Measurements from ENCODE around the gene FKBP2.

Gene FKBP2

DNA sequence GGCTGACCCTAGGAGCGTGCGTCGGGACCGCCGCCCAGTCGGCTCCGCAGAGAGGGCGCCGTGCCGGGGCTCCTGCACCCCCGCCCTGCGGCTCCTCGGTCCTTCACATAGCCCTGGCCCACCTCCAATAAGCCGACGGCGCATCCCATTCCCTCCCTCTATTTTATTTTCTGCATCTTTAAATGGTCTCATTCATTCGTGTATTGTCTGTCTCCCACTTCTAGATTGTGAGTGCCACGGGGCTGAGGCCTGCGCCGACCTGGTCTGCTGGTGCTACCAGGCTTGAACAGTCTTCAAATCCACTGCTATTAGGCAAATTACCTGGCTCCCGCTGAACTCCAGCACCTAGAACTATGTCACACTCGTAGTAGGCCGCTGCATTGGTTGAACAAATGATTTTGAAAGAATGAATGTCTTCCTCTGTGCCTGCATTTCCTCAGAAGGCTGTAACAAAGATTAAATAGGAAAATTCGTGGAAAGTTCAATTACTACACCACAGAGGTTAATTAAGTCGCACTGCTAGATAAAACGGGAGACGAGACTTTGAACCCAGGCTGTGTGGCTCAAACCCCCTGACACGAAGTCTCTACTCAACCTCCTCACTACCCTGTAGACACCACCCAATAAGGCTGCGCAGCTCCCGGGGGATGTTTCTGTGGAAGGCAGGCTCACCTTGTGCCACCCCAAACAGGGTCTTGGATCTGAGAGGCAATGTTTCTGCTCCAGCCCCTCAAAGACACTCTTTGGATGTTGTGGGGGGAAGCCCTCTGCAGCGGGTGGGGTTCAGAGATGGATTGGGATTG is 7.0 kb downstream of the FKBP2 start:
- Histone ChIP-seq H3K4me3 (ENCODE audit: low read depth, low read length) (peak overlapping the region; percentile 93), H3K9me3 (ENCODE audit: control insufficient read depth, insufficient read depth, low read length) (no peaks in the 10 kb centered on the region), H3K27me3 (ENCODE audit: control insufficient read depth, insufficient read depth, low read length) (no peaks in the 10 kb centered on the region), H3K4me1 (ENCODE audit: control insufficient read depth, insufficient read depth, low read length) (peaks cover 28% of the 10 kb centered on the region), H3K36me3 (ENCODE audit: control insufficient read depth, insufficient read depth, low read length) (peaks cover 19% of the 10 kb centered on the region), H3K9ac (ENCODE audit: low read depth, low read length) (no peak overlapping the region)

DNA sequence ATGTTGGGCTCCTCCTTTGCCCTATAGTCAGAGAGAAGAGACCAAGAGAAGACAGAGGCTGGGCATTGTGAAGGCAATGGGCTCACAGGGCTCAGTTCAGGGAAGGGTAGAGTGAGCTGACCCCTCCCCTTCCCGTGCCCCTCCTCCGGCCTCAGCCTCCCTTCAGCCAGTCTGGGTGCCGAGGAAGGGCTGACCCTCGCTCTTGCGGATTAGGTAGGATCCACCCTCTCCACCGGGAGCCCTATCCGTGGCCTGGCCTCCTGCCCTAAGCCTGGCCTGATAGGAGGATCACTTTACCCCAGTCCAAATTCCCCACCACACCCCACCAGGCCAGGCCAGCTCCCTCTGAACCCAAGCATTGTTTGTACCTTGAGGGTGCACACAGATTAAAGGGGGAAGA is 7.7 kb downstream of the FKBP2 start:
- H3K9me3 ChIP-seq (ENCODE audit: control insufficient read depth, insufficient read depth, low read length), result no peaks in the 10 kb centered on the region
- H3K36me3 ChIP-seq (ENCODE audit: control insufficient read depth, insufficient read depth, low read length), result peaks cover 19% of the 10 kb centered on the region
- H3K9ac ChIP-seq (ENCODE audit: low read depth, low read length), result no peak overlapping the region
- no peaks in the 10 kb centered on the region for H3K27me3 ChIP-seq (ENCODE audit: control insufficient read depth, insufficient read depth, low read length)
- H3K4me1 ChIP-seq (ENCODE audit: control insufficient read depth, insufficient read depth, low read length), result peaks cover 33% of the 10 kb centered on the region
- peak overlapping the region; percentile 6 for H3K4me3 ChIP-seq (ENCODE audit: low read depth, low read length)

DNA sequence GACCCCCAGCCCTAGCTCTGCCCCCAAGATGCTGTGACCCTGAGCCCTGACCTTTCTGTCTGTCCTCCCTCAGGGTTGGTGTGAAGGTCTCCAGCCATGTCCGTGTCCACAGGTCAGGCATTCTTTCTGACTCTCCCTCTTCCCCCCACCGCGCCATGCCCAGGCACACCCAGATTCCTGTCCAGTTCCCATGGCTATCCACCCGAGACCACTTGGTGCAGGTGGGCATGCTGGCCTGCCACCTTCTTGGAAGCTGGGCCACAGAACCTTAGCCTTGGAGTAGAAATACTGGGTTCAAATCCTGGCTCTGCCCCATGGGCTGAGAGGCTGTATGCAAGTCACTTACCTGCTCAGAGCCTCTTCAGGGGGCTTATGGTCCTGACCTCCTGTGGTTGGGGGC is 8.1 kb downstream of the FKBP2 start:
- H3K4me1 ChIP-seq (ENCODE audit: control insufficient read depth, insufficient read depth, low read length), result peaks cover 33% of the 10 kb centered on the region
- peak overlapping the region; percentile 6 for H3K4me3 ChIP-seq (ENCODE audit: low read depth, low read length)
- H3K9me3 ChIP-seq (ENCODE audit: control insufficient read depth, insufficient read depth, low read length), result no peaks in the 10 kb centered on the region

DNA sequence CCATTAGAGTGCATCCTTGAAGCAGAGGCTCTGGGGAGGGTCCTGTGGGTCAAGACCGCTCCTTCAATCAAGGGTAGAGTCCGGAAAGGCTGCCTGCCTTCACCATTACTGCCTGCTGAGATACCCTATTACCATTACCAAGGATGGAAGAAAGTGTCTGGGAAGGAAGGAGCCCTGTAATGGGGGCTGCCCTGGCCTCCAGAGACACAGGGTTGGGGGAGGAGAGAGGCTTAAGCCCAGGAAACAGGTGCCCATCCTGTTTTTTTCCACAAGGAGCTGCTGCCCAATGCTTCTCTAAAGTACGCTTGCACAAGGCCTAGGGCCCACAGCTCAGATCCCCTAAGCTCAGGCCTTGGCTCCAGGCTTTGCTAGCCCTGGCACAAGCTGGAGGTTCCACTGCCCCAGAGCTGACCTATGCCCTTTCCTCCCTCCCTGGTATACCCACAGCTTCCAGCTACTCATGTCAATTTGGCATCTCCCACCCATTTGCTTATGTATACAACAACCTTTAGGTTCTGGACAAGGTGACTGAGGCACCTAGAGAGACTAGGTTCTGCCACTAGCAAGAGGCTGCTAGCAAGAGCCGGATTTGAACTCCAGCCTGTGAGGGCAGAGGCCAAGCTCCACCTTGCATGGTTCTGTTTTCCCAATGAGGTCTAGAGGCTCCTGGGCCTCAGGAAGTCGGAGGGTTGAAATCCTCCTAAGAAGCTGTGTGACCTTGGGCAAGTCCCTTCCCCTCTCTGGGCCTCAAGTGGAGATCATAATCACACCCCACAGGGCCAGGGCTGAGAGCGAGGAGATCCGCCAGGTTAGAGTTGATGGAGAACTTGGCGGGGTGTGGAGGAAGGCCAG is 8.9 kb downstream of the FKBP2 start:
- peak overlapping the region; percentile 75 for H3K4me3 ChIP-seq (ENCODE audit: low read depth, low read length)
- no peaks in the 10 kb centered on the region for H3K9me3 ChIP-seq (ENCODE audit: control insufficient read depth, insufficient read depth, low read length)
- H3K4me1 ChIP-seq (ENCODE audit: control insufficient read depth, insufficient read depth, low read length), result peaks cover 33% of the 10 kb centered on the region
- peaks cover 18% of the 10 kb centered on the region for H3K36me3 ChIP-seq (ENCODE audit: control insufficient read depth, insufficient read depth, low read length)
- no peak overlapping the region for H3K9ac ChIP-seq (ENCODE audit: low read depth, low read length)
- no peaks in the 10 kb centered on the region for H3K27me3 ChIP-seq (ENCODE audit: control insufficient read depth, insufficient read depth, low read length)

More for the DNA sequence above, 8.1 kb downstream of the FKBP2 start:
- Histone ChIP-seq H3K27me3 (ENCODE audit: control insufficient read depth, insufficient read depth, low read length) (no peaks in the 10 kb centered on the region), H3K9ac (ENCODE audit: low read depth, low read length) (no peak overlapping the region), H3K36me3 (ENCODE audit: control insufficient read depth, insufficient read depth, low read length) (peaks cover 16% of the 10 kb centered on the region)

DNA sequence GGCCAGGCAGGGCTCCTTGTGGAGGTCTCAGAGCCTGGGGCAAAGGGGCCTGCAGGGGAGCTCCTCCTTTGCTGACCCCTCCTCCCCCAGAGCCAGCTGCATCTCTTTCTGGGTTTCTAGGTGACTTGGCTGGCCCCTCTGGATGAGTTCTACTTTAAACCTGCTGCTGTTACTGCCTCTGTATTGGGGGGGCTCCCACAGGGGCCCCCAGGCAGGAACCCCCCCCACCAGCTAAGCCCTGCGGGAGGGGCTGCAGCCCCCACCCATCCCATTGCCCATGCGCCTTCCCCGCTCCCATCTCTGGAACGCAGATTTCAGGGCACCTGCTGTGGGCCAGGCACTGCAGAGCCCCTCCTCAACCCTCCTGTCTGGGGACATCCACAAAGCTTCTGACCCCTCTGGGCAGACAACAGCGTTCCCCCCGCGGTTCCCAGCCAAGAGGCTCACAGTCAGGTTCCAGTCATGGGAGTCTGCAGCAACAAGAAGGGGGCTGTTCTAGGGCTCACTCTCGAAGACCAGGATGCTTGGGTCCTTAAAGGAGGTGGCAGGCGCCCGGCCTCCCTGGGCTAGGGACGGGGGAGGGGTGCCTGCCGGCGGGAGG is 9.6 kb downstream of the FKBP2 start:
- Histone ChIP-seq H3K36me3 (ENCODE audit: control insufficient read depth, insufficient read depth, low read length) (peaks cover 22% of the 10 kb centered on the region), H3K9me3 (ENCODE audit: control insufficient read depth, insufficient read depth, low read length) (no peaks in the 10 kb centered on the region), H3K4me1 (ENCODE audit: control insufficient read depth, insufficient read depth, low read length) (peaks cover 33% of the 10 kb centered on the region), H3K4me3 (ENCODE audit: low read depth, low read length) (peak overlapping the region; percentile 75), H3K27me3 (ENCODE audit: control insufficient read depth, insufficient read depth, low read length) (no peaks in the 10 kb centered on the region), H3K9ac (ENCODE audit: low read depth, low read length) (peak overlapping the region; percentile 73)

DNA sequence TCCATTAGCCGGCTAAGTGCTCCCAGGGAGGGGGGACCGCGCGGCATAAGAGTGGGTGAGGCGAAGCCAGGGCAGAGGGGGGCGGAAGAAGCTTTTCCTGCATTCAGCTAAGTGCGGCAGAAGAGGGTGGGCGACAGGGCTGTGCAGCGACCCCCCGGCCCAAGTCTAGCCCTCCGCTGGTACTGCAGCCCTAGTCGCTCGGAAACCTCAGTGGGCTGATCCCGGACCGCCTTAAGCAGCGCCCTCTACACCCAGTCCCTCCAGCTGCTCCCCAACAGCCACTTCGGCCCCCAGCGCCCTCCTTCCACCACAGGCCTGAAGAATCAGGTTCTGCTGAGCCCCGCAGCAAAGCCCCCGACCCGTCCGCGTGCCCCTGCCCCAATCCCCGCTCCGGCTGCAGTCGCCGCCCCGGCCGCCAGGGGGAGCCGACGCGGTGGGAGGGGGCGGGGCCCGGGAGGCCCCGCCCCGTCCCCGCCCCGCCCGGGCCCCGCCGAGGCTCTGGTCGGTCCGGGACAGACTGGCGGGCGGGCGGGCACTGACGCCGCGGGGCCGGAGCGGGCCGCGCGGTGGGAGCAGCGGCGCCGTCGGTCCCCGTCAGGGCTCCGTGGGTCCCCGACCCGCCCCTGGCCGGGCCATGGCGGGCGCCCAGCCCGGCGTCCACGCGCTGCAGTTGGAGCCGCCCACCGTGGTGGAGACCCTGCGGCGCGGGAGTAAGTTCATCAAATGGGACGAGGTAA is 10.3 kb downstream of the FKBP2 start, which contains the start of gene PLCB3:
Gene PLCB3, plus strand, starts transcription at position 515 of the 737 bp plus-strand sequence. Its CDS starts 120 bp downstream, at position 635.
- no peaks in the 10 kb centered on the region for H3K27me3 ChIP-seq (ENCODE audit: control insufficient read depth, insufficient read depth, low read length)
- peak within 1 kb of the TSS; percentile 79 for H3K9ac ChIP-seq (ENCODE audit: low read depth, low read length)
- peaks cover 29% of the 10 kb centered on the region for H3K36me3 ChIP-seq (ENCODE audit: control insufficient read depth, insufficient read depth, low read length)
- peaks cover 33% of the 10 kb centered on the region for H3K4me1 ChIP-seq (ENCODE audit: control insufficient read depth, insufficient read depth, low read length)
- peak within 1 kb of the TSS; percentile 91 for H3K4me3 ChIP-seq (ENCODE audit: low read depth, low read length)
- H3K9me3 ChIP-seq (ENCODE audit: control insufficient read depth, insufficient read depth, low read length), result no peaks in the 10 kb centered on the region

DNA sequence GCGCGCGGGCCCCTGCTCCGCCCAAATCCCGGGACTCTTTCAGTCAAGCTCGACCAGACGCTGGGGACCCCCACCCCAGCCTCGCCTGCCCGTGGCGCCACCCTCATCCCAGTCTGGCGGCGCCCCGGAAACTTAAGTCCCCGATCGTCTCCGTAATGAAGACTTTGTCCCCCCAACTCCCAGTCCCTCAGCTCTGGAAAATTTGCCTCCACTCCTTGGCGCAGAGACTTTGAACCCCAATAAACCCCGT is 10.8 kb downstream of the FKBP2 start:
- H3K36me3 ChIP-seq (ENCODE audit: control insufficient read depth, insufficient read depth, low read length), result peaks cover 34% of the 10 kb centered on the region
- peaks cover 33% of the 10 kb centered on the region for H3K4me1 ChIP-seq (ENCODE audit: control insufficient read depth, insufficient read depth, low read length)
- H3K4me3 ChIP-seq (ENCODE audit: low read depth, low read length), result peak overlapping the region; percentile 91
- H3K9ac ChIP-seq (ENCODE audit: low read depth, low read length), result peak overlapping the region; percentile 79
- no peaks in the 10 kb centered on the region for H3K27me3 ChIP-seq (ENCODE audit: control insufficient read depth, insufficient read depth, low read length)
- H3K9me3 ChIP-seq (ENCODE audit: control insufficient read depth, insufficient read depth, low read length), result no peaks in the 10 kb centered on the region

DNA sequence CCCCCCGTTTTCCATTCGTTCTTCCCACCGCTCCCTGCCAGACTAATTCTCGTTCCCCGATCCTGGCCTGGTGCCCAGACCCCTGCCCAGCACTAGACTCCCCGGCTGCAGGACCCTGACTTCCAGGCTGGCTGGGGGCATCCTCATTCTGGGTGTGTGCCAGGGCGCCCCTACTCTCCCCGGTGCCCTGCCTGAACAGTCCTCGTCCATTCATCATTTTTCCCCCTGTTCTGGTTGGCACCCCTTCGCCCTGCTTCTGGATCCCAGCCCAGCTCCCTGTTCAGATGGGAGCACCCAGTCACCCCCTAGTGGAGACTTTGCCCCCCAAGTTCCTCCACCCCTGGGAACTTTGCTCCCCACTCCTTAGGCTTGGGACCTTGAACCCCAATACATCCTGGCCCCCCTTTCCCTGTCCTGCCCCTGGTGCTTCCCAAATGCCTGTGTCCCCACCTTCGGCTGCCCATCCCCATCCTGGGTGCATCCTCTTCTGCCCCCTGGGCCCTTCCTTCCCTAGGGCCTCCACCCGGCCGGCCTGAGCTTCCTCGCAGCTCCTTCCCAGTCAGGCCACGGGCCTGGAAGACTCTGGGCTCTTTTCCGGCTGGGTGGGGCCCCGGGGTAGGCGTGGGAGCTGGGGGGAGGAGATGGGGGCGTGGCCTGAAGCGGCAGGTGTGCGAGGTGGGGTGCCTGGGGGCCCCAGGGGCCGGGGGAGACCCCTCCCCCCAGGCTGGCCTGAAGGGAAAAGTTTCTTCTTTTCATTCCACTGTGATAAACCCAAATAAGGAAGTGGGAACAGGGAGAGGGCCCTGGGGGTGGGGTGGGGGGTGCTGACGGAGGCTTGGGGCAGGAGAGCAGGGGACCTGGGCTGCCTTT is 11.3 kb downstream of the FKBP2 start:
- Histone ChIP-seq H3K9me3 (ENCODE audit: control insufficient read depth, insufficient read depth, low read length) (no peaks in the 10 kb centered on the region), H3K4me1 (ENCODE audit: control insufficient read depth, insufficient read depth, low read length) (peaks cover 33% of the 10 kb centered on the region), H3K4me3 (ENCODE audit: low read depth, low read length) (peak overlapping the region; percentile 91), H3K36me3 (ENCODE audit: control insufficient read depth, insufficient read depth, low read length) (peaks cover 34% of the 10 kb centered on the region), H3K9ac (ENCODE audit: low read depth, low read length) (peak overlapping the region; percentile 79), H3K27me3 (ENCODE audit: control insufficient read depth, insufficient read depth, low read length) (no peaks in the 10 kb centered on the region)

DNA sequence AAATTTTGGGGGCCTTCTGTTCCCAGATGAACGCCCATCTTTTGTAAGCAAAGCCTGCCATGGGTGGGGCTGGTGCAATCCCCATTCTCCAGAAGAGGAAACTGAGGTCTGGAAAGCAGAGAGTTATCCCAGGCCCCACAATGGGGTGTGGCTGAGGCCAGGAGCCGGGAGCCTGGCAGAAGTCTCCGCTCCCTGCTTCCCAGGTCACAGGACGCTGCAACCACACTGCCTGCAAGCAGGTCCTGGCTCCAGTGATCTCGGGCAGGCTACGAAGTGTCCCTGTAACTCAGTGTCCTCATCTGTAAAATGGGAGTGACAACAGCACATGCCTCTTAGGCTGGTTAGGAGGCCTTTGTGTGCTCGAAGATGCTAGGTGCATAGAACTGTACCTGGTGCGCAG is 12.1 kb downstream of the FKBP2 start:
- Histone ChIP-seq H3K27me3 (ENCODE audit: control insufficient read depth, insufficient read depth, low read length) (no peaks in the 10 kb centered on the region), H3K9me3 (ENCODE audit: control insufficient read depth, insufficient read depth, low read length) (no peaks in the 10 kb centered on the region), H3K9ac (ENCODE audit: low read depth, low read length) (peak overlapping the region; percentile 16), H3K4me3 (ENCODE audit: low read depth, low read length) (peak overlapping the region; percentile 41), H3K4me1 (ENCODE audit: control insufficient read depth, insufficient read depth, low read length) (peaks cover 30% of the 10 kb centered on the region), H3K36me3 (ENCODE audit: control insufficient read depth, insufficient read depth, low read length) (peaks cover 36% of the 10 kb centered on the region)

DNA sequence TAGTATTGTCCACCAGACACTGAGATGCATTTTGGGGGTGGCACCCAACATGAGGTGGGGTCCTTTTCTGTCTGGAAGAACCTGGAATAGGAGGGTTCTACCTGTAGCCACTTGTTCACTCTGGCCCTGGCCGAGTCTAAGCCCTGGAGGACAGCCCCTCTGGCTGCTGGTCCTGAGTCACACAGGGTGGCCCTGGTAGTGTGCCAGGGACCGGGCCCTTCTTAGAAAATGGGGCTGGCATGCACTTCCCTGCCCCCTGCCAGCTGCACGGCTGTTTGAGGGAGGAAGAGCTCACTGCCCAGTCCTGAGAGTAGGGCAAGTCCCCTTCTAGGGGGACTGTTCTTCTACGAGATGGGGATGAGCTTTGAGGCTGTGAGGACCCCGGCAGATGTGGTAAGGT is 12.6 kb downstream of the FKBP2 start:
- peaks cover 41% of the 10 kb centered on the region for H3K36me3 ChIP-seq (ENCODE audit: control insufficient read depth, insufficient read depth, low read length)
- peaks cover 25% of the 10 kb centered on the region for H3K4me1 ChIP-seq (ENCODE audit: control insufficient read depth, insufficient read depth, low read length)
- no peaks in the 10 kb centered on the region for H3K27me3 ChIP-seq (ENCODE audit: control insufficient read depth, insufficient read depth, low read length)
- H3K9me3 ChIP-seq (ENCODE audit: control insufficient read depth, insufficient read depth, low read length), result no peaks in the 10 kb centered on the region
- no peak overlapping the region for H3K9ac ChIP-seq (ENCODE audit: low read depth, low read length)
- peak overlapping the region; percentile 41 for H3K4me3 ChIP-seq (ENCODE audit: low read depth, low read length)
